GM21825 (cell line): ENCODE results near the gene GAB2.
"Not testable (repeated sequence)": the region's sequence is repeated elsewhere in the genome, so short reads cannot be mapped to it uniquely, and the experiment has no call there.

Source experiments
- ATAC-seq: cut with Tn5 transposase; IDR thresholded peaks from one replicate; pipeline ENCODE4 v1.9.1; 2021; ENCODE audit warnings: mild to moderate bottlenecking, moderate library complexity; ENCODE audit not compliant: unreplicated experiment

Gene GAB2

DNA sequence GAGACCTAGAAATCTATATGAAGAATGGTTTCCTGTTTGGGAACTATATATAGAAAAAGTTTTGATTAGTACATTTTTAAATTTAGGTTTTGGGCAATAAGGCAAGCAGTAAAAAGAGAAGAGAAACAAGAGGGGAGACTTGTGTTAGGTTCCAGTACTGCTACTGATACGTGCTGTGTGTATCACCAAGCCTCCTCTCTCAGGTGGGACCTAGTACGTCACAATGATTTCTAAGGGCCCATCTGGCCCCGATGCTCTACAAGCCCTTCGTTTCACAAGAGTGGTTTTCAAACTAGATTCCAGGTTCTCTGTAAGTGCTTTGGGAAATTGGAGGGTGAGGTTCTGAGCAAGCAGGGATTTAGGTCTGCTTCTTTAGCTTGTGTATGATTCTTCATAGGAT lies 189.7 kb downstream of the GAB2 start:
- ATAC-seq, result peak; percentile 47

DNA sequence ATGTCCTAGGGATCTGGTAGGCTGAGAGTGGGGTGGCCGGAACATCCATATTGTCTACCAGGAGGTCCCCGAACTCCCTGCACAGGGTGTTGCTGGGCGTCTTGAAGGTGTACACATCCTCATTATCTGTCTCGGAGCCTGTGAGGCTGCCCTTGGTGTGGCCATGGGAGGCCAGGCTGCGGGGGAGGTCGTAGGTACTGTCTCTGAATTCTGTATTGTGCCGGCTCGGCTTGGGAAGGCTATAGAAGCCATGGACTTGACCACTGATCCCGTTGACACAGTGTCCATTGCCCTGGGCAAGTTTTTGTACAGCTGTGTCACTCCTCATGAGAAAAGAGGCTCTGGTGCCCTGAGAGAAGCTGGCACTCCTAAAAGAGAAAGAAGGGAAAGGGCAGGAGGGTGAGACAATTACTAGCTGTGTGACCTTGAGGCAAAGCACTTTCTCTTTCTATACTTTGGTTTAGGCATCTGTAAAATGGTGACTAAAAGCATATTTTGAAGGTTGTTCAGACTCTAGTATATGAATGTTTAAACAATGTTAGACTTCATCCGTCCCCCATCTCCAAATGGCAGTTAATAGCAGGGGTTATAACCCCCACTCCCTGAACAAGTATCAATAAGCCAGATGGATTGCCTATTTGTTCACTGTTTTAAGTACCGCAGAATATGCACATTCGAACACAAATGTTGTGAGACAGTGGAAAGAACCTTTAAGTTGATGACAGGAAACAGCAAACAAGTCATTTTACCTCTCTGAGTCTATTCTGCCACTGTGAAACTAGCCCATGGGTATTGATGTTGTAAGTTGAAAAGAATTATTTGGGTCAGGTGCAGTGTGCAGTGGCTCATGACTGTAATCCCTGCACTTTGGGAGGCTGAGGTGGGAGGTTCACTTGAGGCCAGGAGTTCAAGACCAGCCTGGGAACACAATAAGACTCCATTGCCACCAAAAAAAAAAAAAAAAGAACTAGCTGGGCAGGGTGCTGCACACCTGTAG lies 190.6 kb downstream of the GAB2 start:
- no peak for ATAC-seq

DNA sequence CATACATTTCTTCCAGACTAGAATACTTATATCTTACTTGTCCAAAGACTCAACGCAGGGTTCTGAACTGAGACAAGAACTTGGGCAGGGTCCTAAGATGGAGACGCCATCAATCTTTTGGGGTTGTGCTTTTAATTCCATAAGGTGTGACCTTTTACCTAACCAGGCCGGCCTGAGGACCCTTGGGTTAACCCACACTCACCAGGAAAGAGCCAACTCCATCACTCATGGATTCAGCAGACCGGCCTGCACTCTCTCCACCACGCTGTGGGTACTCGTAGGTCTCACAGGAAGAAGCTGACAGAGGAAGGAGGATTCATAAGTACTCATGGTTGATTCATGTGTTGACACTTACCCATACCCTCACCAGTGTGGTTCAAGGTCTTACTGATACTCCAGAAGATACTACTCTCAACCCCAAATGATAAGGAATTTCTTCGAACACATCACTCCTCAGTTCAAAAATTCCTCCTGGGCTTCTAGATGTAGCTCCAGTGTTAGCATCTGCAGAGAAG lies 192.7 kb downstream of the GAB2 start:
- no peak for ATAC-seq

DNA sequence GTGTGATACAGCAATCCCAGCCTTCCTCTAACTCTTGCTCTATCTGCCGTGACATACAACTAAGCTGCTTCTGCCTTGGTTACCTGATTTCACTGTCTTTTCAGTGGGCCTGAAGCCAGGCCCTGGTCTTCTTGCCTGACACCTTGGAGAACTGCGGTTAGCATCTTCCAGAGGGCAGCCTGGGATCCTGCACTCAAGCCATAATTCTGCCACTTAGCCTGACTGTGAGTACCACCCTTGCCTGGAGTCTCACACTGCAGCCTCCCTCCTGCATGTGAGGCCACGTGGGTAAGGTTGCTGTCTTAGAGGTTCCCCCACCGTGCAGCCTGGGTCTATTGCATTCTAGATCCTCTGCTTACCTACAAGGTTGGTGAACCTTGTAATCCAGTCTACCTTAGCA lies 193.1 kb downstream of the GAB2 start:
- no peak for ATAC-seq

DNA sequence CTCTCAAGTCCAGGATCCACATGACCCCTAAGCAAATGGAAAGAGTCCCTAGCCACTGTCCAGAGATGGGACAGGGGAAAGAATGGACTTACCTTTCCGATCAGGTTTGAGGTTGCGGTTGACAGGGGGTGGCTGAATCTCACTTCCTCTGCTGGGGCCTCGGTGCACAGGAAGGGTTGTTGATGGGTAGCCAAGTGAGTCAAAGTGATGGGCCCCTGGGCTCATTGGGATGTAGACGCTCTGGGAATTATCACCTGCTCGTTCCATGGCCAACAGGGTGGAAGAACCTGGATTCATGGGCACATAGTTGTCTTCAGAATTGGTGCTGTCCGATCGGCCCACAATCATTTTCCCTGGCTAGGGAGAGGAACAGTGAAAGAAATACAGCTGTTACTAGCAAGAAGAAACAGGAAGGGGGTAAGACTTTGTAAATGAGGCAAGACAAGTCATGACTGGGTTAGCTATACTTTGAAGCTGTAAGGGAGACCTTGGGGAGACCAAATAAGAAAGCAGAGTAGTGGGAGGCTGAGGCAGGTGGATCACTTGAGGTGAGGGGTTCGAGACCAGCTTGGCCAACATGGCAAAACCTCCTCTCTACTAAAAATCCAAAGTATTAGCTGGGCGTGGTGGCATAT lies 194.2 kb downstream of the GAB2 start:
- ATAC-seq, result peak; percentile 71

DNA sequence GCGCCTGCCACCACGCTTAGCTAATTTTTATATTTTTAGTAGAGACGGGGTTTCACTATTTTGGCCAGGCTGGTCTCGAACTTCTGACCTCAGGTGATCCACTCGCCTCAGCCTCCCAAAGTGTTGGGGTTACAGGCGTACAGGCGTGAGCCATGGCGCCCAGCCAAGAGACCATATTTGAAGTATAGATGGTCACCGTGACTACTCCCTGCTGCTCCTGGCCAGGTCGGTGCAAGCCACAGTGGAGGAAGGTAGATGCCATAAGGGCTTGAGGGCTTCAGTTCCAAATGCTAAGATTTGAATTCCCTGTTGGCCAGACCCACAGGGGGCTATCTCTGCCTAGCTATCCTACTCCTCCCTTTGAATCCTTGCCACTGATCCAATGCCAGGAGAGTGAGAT lies 194.9 kb downstream of the GAB2 start:
- not testable (repeated sequence) for ATAC-seq

DNA sequence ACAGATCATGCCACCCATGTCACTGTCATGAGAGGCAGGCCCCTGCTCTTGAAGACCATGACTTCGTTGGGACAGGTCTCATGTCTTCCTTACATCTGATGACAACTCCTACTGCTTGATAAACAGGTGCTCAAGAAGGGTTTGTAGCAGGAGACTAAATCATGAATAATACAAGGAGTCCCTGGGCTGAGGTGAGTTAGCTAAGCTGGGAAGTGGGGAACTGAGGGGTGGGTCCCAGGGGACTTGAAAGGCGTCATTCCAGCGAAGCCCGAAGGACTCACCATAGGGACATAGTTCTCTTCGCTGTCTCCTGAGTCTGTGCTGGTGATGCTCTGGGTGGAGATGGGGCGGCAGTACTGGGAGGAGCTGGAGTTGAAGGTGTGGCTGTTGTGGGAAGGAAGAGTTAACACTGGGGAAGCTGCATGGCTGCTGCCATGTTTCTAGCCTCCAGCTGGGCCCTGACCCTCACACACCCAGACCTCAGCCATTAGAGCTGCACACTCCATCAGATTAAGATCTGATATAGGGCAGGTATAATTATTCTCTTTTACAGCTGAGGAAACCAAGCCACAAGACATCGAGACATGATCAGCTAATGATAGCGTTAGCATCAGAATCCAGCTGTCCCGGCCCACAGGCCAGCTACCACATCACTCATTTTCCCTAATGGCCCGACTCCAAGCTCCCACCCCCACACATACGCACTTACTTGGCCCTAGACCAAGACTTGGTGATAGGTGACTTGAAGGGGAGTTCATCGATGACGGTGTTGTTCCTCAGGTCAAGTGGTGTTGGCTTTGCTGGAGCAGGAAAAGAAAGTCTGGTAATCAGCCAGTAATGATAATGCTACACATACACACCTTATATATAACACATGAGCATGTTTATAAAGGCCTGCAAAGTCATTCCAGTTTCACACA lies 196.0 kb downstream of the GAB2 start:
- ATAC-seq, result no peak

DNA sequence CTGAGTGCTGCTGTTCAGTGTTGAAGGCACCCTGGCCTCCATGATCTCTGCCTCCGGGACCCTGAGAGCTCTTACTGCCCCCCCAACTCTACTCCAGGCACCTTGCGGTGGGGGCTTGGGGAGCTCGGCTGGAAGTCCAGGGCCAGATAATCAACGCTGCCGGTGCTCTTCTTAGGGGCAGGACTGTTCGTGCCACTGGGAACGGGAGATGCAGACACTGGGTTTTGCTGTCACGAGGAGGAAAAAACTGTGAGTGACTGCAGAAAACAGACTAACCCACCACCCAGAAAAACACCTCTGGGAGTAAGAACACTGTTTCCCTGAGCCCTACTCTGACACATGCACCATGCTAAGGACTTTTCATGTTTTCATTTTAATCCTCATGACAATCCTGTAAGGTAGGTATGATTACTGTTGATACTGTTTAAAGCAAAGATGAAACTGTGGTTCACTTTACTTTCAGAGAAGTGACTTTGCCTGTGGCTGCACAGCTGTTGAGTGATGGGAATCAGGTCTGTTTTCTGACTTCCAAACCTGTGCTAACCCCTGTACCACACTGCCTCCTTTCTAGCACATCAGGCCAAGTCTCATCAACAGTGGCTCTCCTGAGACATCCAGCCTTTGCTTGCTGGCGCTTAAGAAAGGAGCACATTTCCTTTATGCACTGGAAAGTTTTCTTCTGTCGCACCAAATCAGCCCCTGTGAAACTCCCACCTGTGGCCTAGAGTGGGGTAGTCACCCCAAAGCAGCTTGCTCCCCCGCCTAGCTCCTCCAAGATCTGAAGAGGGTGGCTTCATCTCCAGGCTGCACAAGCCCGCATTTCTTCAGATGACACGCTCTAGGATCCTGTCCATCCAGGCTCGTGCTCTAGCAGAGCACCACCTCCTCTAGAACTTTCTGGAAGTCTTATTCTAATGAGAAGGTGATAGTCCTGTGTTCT lies 197.1 kb downstream of the GAB2 start:
- ATAC-seq, result no peak

DNA sequence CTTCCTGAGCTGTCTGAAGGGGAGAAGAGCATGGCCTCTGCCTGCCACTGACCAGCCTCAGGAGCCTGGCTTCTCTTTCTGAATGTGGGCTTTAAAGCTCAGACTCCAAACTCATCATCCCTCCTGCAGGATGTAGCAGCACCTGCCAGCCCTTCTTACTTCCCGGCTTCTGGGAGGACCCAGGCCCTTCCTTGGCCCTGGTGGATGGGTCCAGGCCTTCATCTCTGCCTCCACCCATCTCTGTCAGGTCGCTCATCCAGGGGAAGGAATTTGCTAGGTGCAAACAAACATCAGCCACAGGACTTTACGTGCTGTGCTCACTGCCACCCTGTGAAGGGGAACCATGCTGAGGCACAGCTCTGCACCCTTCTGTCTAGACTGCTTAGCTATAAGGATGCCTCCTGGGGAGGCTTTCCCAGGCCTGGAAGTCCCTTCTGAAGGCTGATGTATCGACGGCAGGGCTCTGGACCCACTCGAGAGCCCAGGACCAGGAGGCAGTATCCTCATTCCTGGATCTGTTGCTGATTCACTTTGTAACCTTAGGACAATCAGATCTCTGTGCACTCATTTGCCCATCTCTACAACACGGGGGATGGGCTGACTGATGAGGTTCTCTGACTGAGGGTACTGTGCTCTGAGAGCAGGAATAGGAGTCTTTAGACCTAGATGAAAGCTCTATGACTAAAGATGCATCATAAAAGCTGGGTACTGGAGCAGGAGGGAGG lies 198.0 kb downstream of the GAB2 start:
- no peak for ATAC-seq

DNA sequence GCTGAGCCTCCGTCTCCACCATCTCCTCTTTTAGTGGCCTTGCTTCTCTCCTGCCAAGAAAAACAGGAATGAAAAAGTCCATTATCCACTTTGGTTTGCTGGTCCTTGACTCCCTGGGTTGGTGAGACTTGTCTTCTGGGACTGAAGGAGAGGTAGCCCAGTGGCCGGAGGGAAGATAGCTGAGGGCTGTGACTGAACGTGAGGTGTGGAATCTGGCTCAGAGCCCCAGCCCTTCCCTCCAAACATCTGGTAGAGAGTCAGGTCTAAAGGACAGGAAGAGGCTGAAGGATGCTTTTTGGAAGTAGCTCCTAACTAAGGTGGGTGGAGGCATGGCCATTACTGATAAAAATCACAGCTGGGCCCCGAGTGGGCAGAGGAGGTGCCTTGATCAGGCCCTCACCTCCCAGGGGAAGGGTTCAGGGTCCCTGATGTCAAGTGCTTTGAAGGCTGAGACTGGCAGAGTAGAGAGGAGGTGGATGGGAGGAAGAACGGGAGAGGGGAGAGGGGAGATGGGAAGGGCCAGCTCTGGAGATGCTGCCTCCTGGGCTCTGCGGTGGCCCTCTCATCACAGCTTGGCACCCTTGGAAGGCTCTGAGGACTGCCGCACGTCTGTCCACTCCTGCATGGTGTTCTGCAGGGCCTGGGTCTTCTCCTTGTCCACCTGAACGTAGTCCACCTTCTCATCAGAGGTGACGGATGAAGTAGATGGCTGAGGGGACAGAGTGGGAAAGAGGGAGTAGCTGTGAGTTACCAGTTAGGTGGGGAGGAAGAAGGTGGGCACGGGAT lies 198.7 kb downstream of the GAB2 start:
- ATAC-seq, result no peak

DNA sequence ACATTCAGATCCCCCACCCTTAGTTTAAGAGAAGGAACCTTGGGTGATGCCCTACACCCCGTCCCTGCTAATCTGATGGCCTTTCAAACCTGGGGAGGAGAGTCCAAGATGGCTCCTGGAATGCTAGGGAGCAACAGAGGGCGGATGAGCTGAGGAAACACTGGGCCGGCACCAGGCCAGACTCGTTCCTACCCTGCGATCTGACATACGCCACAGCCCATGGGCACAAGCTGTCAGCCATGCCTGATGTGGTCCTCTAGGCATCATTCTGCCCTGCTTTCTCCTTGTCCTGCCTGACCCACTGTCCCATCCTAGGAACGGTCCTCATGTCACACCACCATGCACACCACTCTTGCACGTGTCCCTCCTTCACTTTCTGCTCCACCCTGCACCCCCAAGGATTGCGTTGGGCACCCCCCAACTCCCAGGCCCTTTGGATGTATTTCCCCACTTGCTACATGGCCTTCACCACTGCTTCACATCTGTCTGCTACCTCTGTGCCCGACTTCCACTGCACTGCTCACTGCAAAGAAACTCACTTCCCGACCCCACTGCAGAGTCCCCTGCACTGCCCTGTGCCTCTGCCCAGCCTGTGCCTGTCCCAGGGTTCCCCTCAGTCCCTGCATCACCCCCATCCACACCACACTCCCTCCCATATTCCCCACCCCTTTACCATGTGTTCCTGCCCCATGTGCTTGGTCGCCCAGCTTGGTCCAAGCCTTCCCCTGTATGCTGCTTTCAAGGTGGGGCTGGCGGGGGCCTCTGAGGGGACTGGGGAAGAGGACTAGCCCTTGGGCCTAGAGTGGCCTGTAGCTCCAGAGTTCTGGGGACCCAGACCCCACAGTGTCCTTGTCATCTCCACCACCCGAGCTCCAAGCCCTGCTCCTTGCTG lies 199.7 kb downstream of the GAB2 start:
- ATAC-seq, result no peak

DNA sequence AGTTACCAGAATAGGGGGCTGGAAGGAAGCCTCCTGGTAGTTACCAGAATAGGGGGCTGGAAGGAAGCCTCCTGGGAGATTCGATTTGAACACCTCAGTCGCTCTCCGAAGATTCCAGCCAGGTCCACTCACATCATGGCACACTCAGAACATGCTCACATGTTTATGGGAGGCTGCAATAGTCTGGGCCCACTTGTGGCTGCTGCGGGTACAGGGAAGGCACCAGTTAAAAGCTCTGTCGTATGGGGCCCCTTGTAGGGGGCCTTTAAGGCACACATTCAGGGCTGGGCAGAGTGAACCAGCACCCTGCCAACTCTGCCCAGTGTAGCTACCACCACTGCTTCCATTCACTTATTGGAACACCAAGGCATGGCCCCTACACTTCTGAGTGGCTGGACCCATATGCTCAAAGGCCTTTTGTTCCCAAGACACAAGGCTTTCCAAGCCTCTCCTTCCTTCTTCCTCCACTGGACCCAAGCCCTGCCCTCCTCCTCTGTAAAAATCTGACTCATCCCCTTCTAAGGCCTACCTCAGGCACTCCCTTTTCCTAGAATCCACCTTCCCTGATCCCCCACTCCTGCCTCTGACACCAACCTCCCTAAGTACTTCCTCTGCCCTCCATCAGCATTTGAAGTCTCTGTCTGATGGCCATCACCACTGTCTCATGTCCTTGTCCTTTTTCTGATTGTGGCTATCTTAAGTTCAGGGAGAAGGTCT lies 200.9 kb downstream of the GAB2 start:
- no peak for ATAC-seq

DNA sequence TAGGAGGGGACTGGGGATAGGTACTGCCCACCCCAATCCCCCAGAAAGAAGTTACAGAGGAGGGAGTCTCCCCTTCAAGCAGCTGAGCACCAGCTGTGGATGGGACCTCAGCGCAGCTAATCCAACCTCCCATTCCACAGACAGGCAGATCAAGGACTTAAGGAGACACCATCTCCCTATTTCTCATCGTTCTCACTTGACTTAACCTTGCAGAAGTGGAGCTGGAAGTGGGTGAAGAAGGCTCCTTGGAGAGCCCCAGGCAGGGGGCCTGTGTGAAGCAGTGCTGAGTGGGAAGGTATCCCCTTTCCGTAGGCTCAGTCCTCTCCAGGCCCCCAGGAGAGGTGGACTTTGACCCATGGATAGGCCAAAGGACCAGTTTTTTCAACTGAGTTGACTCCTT lies 201.6 kb downstream of the GAB2 start:
- no peak for ATAC-seq

DNA sequence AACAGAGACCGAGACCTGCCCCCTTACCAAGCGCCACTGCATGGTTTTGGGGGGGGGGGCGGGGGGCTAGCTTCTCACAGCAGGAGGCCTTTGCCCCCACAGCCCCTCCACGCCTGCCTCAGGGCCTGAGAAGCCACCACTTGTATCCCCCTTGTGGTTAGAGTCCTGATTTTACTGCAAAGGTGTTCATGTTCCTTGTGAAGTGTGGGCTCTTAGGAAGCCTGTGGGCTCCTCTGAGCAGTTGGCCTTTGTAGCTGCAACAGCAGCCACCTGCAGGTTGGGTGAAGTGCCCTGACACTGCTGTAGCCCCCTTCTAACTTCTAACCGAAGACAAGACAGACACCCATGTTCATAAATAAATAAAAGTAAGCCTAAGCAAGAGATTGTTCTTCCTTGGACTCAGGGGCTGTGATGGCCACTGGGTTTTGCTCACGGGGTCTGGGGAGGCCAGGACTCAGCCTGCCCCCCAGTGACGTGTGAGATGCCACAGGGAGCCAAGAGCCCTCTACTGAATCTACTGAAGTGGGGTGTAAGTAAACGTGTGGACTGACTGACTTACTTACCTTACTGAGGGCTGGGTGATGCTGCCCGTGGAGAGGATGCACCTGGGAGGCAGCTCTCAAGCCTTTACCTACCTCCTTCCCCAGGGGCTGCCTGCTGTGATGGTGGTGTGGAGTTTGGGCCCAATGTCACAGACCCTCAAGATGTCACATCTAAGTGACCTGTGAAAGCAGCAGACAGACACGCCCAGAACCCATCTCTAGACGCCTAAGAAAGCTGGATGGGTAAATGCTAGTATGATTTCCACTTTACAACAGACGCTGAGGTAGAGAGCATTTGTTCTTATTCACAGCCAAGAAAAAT lies 203.1 kb downstream of the GAB2 start:
- no peak for ATAC-seq

DNA sequence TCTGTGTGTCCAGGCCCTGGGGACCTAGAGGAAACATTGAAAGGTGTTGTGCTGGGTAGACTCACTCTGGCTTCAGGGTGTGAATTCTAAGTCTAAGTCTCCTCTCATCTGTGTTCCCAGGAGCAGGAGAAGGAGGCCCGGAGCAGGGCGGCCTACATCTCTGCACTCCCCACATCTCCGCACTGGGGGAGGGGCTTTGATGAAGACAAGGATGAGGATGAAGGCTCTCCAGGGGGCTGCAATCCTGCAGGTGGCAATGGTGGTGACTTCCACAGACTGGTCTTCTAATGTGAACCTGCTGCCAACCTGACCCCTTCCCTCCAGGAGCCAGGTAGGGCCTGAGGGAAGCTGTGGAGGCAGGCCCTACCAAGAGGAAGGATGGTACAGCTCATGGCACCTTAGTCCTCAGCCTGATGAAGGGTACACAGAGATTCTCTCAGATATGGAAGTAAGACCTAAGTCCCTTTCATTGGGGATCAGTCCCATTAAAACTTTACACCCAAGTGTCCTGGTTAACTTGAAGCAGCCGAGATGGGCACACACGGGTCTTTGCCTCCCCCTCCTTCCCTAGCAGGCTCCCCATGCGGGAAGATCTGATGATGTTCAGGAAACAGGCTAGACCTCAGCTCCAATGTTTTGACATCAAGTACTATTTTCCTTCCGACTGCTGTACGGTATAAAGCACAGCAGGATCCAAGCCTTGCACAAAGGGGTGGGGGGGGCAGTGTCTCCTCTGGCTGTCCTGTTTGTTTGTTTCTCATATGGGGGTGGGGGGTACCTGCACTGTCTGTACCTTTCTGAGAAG lies 203.9 kb downstream of the GAB2 start:
- ATAC-seq, result no peak
